Right atrium auricular region (tissue), 2 donors: ENCODE measurements around the gene R3HDM2. TPM values are rescaled to one million over a fixed set of nuclear protein-coding genes. Genes with fewer than 3 reads are reported as not detected.
"Not testable (repeated sequence)": the region's sequence is repeated elsewhere in the genome, so short reads cannot be mapped to it uniquely, and the experiment has no call there.

Experiments used
- DNase-seq: peaks from one replicate; pipeline ENCODE4 v3.0.0-alpha.2; 2019; ENCODE audit warnings: low spot score
- H3K27ac ChIP-seq, 2 donors: fragments of 200-600 bp; sonication (generic); 1 replicate in 1 of 2; 2 replicates in 1 of 2; pipeline ENCODE4 v1.5.1; 2016 to 2019
- H3K27me3 ChIP-seq, 2 donors: fragments of 200-600 bp; sonication (generic); one replicate each; pipeline versions ENCODE4 v1.5.1 to v1.6.0; 2017 to 2019
- H3K36me3 ChIP-seq: fragments of 200-600 bp; sonication (generic); one replicate; pipeline ENCODE4 v1.5.1; 2016
- H3K4me1 ChIP-seq, 2 donors: fragments of 200-600 bp; sonication (generic); one replicate each; pipeline versions ENCODE4 v1.5.1 to v1.6.0; 2017 to 2019
- H3K4me3 ChIP-seq, 2 donors: fragments of 200-600 bp; sonication (generic); 1 replicate in 1 of 2; 2 replicates in 1 of 2; pipeline ENCODE4 v1.5.1; 2017 to 2019; ENCODE audit warnings: mild to moderate bottlenecking in 1 of 2, moderate library complexity in 1 of 2
- H3K9me3 ChIP-seq, 2 donors: fragments of 200-600 bp; sonication (generic); one replicate each; pipeline ENCODE4 v1.5.1; 2019
- total RNA-seq, 2 donors: library from RNA; depleted of rRNA; stranded (reverse); fragments of >200 nt; gene quantifications; one replicate each; pipeline ENCODE4 v1.1.0, GENCODE V29; 2016
- TF ChIP-seq, protein P1 (sequence below), 2 donors: fragments of 200-600 bp; sonication (generic); IDR thresholded peaks; one replicate each; pipeline ENCODE4 v1.5.1; 2019; ENCODE audit warnings: antibody characterized with exemption in 2 of 2

Gene R3HDM2
- total RNA-seq, 2 donors from 2014 or later = 31.7 to 47.8 TPM

DNA sequence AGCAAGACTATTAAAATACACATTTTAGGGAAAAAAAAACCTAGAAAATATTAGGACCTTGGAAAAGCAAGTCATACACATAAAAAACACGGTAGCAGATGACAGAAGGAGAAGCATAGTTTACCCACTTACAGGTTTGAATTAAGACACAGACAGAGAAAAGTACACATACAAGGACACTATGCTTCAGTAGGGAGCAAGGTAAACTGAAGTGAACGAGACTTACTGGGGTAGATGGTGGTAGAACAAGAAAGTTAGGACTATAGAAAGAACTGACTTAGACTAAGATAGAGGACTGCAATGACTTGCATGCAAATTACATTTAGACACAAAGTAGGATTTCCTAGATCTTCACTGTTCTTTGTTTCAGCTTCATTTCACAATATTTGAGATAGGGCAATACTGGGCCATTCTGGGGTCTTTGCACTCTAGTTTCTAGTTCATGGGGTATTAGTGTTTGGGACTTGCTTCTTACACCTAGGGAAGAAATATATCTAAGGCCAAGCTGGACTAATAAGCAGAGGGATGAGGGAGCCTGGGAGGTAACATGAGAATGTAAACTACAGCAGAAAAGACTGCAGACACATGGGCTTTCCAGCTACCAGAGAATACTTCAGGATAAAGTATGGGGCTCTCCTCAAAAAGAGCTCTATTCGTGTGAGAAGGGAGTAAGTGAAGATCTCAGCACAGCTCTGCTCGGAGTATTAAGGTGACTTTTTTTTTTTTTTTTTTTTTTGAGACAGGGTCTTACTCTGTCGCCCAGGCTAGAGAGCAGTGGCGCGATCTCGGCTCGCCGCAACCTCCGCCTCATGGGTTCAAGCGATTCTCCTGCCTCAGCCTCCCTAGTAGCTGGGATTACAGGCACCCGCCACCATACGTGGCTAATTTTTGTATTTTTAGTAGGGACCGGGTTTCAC is 152.1 kb downstream of the R3HDM2 start:
- TF ChIP-seq, protein P1, sequence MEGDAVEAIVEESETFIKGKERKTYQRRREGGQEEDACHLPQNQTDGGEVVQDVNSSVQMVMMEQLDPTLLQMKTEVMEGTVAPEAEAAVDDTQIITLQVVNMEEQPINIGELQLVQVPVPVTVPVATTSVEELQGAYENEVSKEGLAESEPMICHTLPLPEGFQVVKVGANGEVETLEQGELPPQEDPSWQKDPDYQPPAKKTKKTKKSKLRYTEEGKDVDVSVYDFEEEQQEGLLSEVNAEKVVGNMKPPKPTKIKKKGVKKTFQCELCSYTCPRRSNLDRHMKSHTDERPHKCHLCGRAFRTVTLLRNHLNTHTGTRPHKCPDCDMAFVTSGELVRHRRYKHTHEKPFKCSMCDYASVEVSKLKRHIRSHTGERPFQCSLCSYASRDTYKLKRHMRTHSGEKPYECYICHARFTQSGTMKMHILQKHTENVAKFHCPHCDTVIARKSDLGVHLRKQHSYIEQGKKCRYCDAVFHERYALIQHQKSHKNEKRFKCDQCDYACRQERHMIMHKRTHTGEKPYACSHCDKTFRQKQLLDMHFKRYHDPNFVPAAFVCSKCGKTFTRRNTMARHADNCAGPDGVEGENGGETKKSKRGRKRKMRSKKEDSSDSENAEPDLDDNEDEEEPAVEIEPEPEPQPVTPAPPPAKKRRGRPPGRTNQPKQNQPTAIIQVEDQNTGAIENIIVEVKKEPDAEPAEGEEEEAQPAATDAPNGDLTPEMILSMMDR (IDR thresholded peaks at IDR 0.05) = no peak
- DNase-seq = no peak
- H3K9me3 ChIP-seq = no peaks in the 10 kb centered on the region
- no peak overlapping the region for H3K27ac ChIP-seq
- H3K36me3 ChIP-seq = peaks cover 52% of the 10 kb centered on the region
- H3K27me3 ChIP-seq = no peaks in the 10 kb centered on the region
- no peak overlapping the region for H3K4me3 ChIP-seq
- no peaks in the 10 kb centered on the region for H3K4me1 ChIP-seq

DNA sequence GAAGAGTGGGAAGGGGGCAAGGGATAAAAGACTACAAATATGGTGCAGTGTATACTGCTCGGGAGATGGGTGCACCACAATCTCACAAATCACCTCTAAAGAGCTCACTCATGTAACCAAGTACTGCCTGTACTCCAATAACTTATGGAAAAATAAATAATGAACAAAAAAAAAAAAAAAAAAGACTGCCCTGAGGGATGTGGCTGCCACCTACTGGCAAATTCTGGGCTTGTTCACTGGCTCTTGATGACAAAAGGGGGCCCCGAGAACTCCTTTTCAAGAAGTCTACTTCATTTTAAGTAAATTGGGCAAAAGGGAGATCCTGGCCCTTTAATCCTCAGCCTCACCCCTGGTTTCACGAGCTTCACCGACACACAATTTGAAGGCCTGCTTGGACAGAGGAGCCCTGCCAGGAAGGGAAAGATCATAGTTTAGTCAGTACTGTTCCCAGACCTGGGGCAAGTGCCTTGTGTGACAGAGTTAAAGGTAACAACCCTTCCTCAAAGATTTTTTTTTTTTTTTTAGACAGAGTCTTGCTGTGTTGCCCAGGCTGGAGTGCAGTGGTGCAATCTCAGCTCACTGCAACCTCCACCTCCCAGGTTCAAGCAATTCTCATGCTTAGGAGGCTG is 153.8 kb downstream of the R3HDM2 start:
- no peaks in the 10 kb centered on the region for H3K9me3 ChIP-seq
- no peaks in the 10 kb centered on the region for H3K27me3 ChIP-seq
- no peak overlapping the region for H3K4me3 ChIP-seq
- peaks cover 0 to 10% of the 10 kb centered on the region in 2 donors for H3K4me1 ChIP-seq
- TF ChIP-seq, protein P1 (IDR thresholded peaks at IDR 0.05) = peak; percentile 15 to 51
- DNase-seq = no peak
- no peak overlapping the region for H3K27ac ChIP-seq
- H3K36me3 ChIP-seq = peaks cover 36% of the 10 kb centered on the region

DNA sequence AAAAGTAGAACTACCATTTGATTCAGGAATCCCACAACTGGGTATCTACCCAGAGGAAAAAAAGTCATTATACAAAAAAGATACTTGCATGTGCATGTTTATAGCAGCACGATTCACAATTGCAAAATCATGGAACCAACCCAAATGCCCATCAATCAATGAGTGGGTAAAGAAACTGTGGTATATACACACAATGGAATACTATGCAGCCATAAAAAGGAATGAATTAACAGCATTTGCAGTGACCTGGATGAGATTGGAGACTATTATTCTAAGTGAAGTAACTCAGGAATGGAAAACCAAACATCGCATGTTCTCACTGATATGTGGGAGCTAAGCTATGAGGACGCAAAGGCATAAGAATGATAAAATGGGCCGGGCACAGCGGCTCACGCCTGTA is 154.6 kb downstream of the R3HDM2 start:
- H3K4me3 ChIP-seq, DNase-seq, H3K27ac ChIP-seq, H3K9me3 ChIP-seq, H3K27me3 ChIP-seq: not testable (repeated sequence)
- H3K4me1 ChIP-seq = peaks cover 0 to 10% of the 10 kb centered on the region in 2 donors
- H3K36me3 ChIP-seq = peaks cover 36% of the 10 kb centered on the region

DNA sequence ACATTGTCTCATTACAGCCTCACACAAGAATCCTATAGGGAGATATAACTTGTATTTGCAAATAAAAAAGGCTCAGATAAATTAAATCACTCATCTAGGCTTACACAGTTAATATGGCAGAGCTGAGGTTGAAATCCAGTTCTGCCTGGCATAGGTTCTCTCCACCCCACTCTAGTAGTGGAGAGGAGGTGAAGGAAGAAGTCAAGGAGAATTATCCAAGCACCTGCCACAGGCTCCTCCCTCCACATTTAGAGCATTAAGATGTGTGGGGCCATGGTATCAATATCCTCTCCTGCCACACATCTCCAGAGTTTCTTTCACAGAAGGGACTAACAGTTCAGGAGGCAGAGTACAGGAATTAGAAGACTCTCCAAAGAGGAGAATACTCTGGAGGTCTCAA is 157.3 kb downstream of the R3HDM2 start:
- TF ChIP-seq, protein P1 (IDR thresholded peaks at IDR 0.05) = no peak
- Histone ChIP-seq H3K27me3 (no peaks in the 10 kb centered on the region), H3K4me1 (peaks cover 0 to 10% of the 10 kb centered on the region in 2 donors), H3K4me3 (no peak overlapping the region), H3K27ac (no peak overlapping the region), H3K9me3 (no peaks in the 10 kb centered on the region), H3K36me3 (peaks cover 29% of the 10 kb centered on the region)
- no peak for DNase-seq

DNA sequence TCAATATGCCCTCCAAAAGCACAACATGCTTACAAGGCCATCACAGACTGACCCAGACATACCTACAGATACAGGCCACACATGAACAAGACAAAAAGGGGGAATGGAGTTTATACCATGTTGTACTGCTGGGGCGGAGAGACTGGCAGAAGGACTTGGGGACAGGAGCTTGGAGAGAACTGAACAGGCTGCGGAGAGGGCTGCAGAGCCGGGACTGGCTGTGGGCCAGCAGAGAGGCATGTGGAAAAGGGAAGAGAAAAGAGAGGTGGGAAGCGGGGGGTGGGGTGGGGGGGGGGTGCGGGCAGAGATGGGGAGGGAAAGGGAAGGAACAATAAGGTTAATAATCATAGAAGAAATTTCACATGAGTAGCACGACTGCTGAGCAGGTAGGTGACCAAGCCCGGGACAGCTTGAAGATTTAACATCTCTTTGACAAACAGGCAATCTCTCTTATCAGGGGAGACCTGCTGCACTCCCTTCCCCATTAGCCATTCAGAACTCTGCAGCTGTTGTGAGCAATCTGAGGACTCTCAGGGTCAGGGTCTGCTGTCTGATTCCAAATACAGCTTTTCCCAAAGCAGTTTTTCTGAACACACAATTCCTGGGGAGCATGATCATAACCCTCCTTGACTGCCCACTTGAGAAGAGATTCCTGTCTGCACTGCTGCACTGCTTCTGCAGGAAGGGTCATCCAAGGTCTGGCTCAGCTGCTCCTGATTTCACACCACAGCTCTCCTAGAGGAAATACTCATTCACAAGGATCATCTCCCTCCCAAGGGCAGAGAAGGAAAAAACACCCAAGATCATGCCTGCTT is 158.3 kb downstream of the R3HDM2 start:
- Histone ChIP-seq H3K27me3 (no peaks in the 10 kb centered on the region), H3K4me1 (peaks cover 0 to 10% of the 10 kb centered on the region in 2 donors), H3K36me3 (peaks cover 30% of the 10 kb centered on the region), H3K4me3 (no peak overlapping the region), H3K9me3 (no peaks in the 10 kb centered on the region), H3K27ac (no peak overlapping the region)
- TF ChIP-seq, protein P1 (IDR thresholded peaks at IDR 0.05) = no peak
- no peak for DNase-seq
